ENCODE data around the gene TTYH2. TPM values are rescaled to one million over a fixed set of nuclear protein-coding genes. Genes with fewer than 3 reads are reported as not detected.
A peak's percentile ranks its signal among the peaks of the same experiment; 100 is the strongest.

Gene TTYH2
- total and polyA plus RNA-seq, 10 of the 15 experiments (the other 5 are each of a cell fraction or from before 2014, with no cell fraction given), result 0.26 to 25.2 (median 6.6) TPM

DNA sequence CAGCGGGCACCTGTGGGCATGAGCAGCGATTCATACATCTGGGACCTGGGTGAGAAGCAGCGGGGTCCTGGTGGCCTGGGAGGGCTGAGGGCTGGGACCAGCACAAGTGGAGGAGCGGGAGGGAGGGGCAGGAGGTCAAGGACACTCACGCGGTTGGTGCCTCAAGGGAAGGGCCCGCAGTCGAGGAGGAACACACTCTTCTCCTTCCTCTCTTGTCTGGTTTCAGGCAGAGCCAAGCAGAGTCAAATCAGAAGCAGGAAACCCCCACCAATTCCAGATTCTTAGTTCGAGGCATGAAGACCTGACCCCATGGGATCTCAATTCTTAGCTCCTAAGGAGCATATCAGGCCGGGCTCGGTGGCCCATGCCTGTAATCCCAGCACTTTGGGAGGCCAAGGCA, 76.3 kb downstream of the TTYH2 start:
- no TSS peak for BruUV-seq (replicated peaks)
- no peak overlapping the region for H3K4me3 ChIP-seq
- CTCF ChIA-PET, result interaction anchor here (0.6 to 1.9 kb wide), 5 partner anchors 9 to 77 kb away, joined by 3 to 6 read pairs (median 3); no protein-coding TSS in a partner anchor
- intact Hi-C loops (cut with micrococcal nuclease; ENCODE audit: unreplicated experiment) (no loop called here), in situ Hi-C loops (cut with MboI) (loop anchor here (25.0 kb wide), 1 partner anchor 1877 kb away; no protein-coding TSS in a partner anchor)
- peak overlapping the region; percentile 34; the same call in 1 of the 2 replicates for H2AFZ ChIP-seq (ENCODE audit: control insufficient read depth, low read depth, low read length)
- FAIRE-seq, result no peak
- peaks cover 25% of the 10 kb centered on the region for H3K4me1 ChIP-seq (ENCODE audit: control insufficient read depth, insufficient read depth, low read length)
- H4K20me1 ChIP-seq (ENCODE audit: control insufficient read depth, insufficient read depth), result no peaks in the 10 kb centered on the region
- H3K27me3 ChIP-seq (replicated peaks in 1 of 2; ENCODE audit: control insufficient read depth in 2 of 2, insufficient read depth in 2 of 2, low read length in 1 of 2), result no peaks in the 10 kb centered on the region
- POLR2A ChIA-PET, result interaction anchor here (0.6 to 1.0 kb wide), 2 partner anchors 75 to 128 kb away, joined by 3 read pairs; no protein-coding TSS in a partner anchor
- H3K9ac ChIP-seq (ENCODE audit: control insufficient read depth, insufficient read depth, low read length), result no peak overlapping the region
- peak overlapping the region; percentile 74 for H3K27ac ChIP-seq (ENCODE audit: control insufficient read depth, insufficient read depth)
- no peak for DNase-seq (ENCODE audit: low read depth, low spot score)
- H3K4me2 ChIP-seq (ENCODE audit: control insufficient read depth, insufficient read depth), result peak overlapping the region; percentile 55; the same call in 1 of the 2 replicates
- WGBS (ENCODE audit: insufficient coverage, insufficient replicate concordance, low lambda C conversion rate, missing lambda C conversion rate), result 40% methylated on average over 11 of the region's 11 CpGs
- SMC1A ChIA-PET (ENCODE audit: uncharacterized antibody, unreplicated experiment), result interaction anchor here (0.9 to 10.6 kb wide), 2 partner anchors 7 to 16 kb away, joined by 3 to 101 read pairs; no protein-coding TSS in a partner anchor
- no peaks in the 10 kb centered on the region for H3K79me2 ChIP-seq (ENCODE audit: control insufficient read depth, insufficient read depth, low read length)
- H3K36me3 ChIP-seq (ENCODE audit: control insufficient read depth in 2 of 2, insufficient read depth in 2 of 2, low read length in 1 of 2), result no peaks in the 10 kb centered on the region
- RAD21 ChIA-PET (ENCODE audit: unreplicated experiment), result interaction anchor here (2.2 to 8.8 kb wide), 2 partner anchors 8 to 89 kb away, joined by 5 to 102 read pairs; no protein-coding TSS in a partner anchor
- peak; percentile 65 for ATAC-seq
- H3K9me3 ChIP-seq (replicated peaks; ENCODE audit: control insufficient read depth, insufficient read depth, low read length), result no peaks in the 10 kb centered on the region
- peak; percentile 64 for TF ChIP-seq RUNX3 (IDR thresholded peaks at IDR 0.05; ENCODE audit: low read length)
- TF ChIP-seq SPI1 (IDR thresholded peaks at IDR 0.05; ENCODE audit: borderline replicate concordance, insufficient read depth, low read depth, low read length), result peak; percentile 23; the same call in 1 of the 2 replicates
- TF ChIP-seq ZBED1 (IDR thresholded peaks at IDR 0.05; ENCODE audit: borderline replicate concordance), result no peak
- TF ChIP-seq, protein P1, sequence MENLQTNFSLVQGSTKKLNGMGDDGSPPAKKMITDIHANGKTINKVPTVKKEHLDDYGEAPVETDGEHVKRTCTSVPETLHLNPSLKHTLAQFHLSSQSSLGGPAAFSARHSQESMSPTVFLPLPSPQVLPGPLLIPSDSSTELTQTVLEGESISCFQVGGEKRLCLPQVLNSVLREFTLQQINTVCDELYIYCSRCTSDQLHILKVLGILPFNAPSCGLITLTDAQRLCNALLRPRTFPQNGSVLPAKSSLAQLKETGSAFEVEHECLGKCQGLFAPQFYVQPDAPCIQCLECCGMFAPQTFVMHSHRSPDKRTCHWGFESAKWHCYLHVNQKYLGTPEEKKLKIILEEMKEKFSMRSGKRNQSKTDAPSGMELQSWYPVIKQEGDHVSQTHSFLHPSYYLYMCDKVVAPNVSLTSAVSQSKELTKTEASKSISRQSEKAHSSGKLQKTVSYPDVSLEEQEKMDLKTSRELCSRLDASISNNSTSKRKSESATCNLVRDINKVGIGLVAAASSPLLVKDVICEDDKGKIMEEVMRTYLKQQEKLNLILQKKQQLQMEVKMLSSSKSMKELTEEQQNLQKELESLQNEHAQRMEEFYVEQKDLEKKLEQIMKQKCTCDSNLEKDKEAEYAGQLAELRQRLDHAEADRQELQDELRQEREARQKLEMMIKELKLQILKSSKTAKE (IDR thresholded peaks at IDR 0.05; ENCODE audit: low read depth, poor library complexity, severe bottlenecking), result no peak
- no peak for TF ChIP-seq RBBP5 (conservative IDR thresholded peaks at IDR 0.05)
- peak; percentile 73 to 78; a peak in 3 of 4 replicates for TF ChIP-seq IKZF2 (IDR thresholded peaks at IDR 0.05)
- TF ChIP-seq ZNF384 (IDR thresholded peaks at IDR 0.05; ENCODE audit: borderline replicate concordance, low read depth, low read length), result no peak
- TF ChIP-seq, protein P2, sequence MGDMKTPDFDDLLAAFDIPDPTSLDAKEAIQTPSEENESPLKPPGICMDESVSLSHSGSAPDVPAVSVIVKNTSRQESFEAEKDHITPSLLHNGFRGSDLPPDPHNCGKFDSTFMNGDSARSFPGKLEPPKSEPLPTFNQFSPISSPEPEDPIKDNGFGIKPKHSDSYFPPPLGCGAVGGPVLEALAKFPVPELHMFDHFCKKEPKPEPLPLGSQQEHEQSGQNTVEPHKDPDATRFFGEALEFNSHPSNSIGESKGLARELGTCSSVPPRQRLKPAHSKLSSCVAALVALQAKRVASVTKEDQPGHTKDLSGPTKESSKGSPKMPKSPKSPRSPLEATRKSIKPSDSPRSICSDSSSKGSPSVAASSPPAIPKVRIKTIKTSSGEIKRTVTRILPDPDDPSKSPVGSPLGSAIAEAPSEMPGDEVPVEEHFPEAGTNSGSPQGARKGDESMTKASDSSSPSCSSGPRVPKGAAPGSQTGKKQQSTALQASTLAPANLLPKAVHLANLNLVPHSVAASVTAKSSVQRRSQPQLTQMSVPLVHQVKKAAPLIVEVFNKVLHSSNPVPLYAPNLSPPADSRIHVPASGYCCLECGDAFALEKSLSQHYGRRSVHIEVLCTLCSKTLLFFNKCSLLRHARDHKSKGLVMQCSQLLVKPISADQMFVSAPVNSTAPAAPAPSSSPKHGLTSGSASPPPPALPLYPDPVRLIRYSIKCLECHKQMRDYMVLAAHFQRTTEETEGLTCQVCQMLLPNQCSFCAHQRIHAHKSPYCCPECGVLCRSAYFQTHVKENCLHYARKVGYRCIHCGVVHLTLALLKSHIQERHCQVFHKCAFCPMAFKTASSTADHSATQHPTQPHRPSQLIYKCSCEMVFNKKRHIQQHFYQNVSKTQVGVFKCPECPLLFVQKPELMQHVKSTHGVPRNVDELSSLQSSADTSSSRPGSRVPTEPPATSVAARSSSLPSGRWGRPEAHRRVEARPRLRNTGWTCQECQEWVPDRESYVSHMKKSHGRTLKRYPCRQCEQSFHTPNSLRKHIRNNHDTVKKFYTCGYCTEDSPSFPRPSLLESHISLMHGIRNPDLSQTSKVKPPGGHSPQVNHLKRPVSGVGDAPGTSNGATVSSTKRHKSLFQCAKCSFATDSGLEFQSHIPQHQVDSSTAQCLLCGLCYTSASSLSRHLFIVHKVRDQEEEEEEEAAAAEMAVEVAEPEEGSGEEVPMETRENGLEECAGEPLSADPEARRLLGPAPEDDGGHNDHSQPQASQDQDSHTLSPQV (IDR thresholded peaks at IDR 0.05), result peak; percentile 10; the same call in 1 of the 2 replicates
- TF ChIP-seq JUNB (IDR thresholded peaks at IDR 0.05), result peak; percentile 47; the same call in 1 of the 2 replicates
- peak; percentile 68 for TF ChIP-seq MEF2B (IDR thresholded peaks at IDR 0.05; ENCODE audit: partially characterized antibody, poor library complexity, severe bottlenecking)
- TF ChIP-seq BCL11A (IDR thresholded peaks at IDR 0.05; ENCODE audit: low read depth, low read length), result peak; percentile 52
- 0 out of 2 replicates have a peak, but pooled peaks have one; percentile 21 for TF ChIP-seq CHD2 (IDR thresholded peaks at IDR 0.05; ENCODE audit: borderline replicate concordance, low read depth, low read length)
- TF ChIP-seq EP300 (IDR thresholded peaks at IDR 0.05; ENCODE audit: borderline replicate concordance in 1 of 2, control insufficient read depth in 1 of 2, low read depth in 2 of 2, low read length in 2 of 2), result no peak
- TF ChIP-seq NFIC (IDR thresholded peaks at IDR 0.05; ENCODE audit: low read depth, low read length), result peak; percentile 43; the same call in 1 of the 2 replicates
- no peak for TF ChIP-seq TCF7 (IDR thresholded peaks at IDR 0.05; ENCODE audit: borderline replicate concordance)
- TF ChIP-seq HDAC2 (IDR thresholded peaks at IDR 0.05), result no peak
- peak; percentile 76 for TF ChIP-seq IRF4 (IDR thresholded peaks at IDR 0.05; ENCODE audit: low read depth, low read length)
- no peak for TF ChIP-seq CBX5 (IDR thresholded peaks at IDR 0.05; ENCODE audit: low read depth)
- TF ChIP-seq IKZF1 (conservative IDR thresholded peaks at IDR 0.05), result peak; percentile 87

All from GM12878 (cell line).